Smooth muscle cell of bladder (primary cell): ENCODE data around the gene ZNF552. TPM values are rescaled to one million over a fixed set of nuclear protein-coding genes. Genes with fewer than 3 reads are reported as not detected.

ENCODE experiments used
- total RNA-seq: library from RNA; depleted of rRNA; stranded (reverse); fragments of >200 nt; gene quantifications from 2 replicates; pipeline ENCODE4 v1.2.3, GENCODE V29; 2014

Gene ZNF552
- total RNA-seq, result 4.7 and 6.0 TPM in 2 replicates

DNA sequence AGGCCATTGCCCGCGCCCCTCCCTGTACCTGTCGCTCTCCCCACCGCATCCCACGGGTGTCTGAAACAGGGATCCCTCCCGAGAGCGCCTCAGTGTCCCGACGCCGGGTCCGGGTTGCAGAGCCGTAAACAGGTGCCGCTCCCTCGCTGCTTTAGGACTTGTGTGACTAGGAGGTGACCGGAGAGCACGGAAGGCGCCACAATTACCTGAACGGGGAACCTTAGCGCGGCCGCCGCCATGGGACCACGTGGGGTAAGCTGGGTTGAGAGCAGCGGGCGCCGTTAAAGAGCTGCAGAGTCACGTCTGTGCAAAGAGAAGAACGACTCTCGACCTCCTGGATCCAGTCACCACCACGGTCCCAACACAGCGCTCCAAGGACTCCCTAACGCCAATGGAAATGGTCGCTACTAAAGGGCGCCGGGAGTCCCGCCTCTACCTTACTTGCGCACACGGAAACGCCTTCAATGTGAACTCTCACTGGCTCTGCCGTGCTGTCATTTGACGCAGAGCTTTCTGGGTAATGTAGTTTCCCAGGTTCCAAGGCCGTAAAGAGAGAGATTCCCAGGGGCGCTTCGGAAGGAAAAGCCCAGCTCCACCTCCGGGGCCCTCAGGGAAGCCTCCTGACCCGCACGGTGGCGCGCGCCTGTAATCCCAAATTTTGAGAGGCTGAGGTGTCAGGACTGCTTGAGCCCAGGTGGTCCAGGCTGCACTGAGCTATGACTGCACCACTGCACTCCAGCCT, at the start of gene ZNF552:
Gene ZNF552 (minus strand): TSS at position 409 of the 742 bp plus-strand sequence. CDS start 170 bp downstream, at position 239.

DNA sequence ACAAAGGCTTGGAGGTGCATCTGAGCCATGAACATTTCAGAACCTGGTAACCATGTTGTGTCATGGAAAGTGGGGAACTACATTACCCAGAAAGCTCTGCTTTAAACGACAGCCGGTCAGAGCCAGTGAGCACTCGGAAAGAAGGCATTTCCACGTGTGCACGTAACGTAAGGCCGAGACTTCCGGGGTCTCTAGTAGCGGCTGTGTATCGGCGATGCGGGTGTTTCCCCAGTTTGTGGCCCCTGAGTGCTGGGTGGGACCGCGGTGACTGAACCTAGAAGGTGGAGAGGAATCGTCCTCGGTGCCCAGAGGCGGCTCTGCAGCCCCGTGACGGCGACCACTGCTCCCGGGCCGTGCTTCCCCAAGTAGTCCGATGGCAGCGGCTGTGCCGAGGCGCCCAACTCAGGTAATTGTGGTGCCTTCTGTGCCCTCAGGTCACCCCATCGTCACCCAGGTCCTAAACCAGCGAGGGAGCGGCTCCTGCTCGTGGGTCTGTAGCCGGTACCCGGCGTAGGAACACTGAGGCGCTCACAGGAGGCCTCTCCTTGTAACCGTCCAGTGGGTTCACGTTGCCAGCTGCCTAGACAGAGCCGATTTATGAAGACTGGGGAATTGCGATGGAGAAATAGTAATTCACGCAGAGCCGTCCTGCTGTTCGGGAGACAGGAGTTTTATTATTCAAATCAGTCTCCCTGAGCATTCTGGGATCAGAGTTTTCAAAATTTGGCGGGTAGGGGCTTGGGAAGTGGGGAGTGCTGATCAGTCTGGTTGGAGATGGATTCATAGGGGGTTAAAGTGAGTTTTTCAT, 35.2 kb upstream of the ZNF552 start, which contains the start of gene ZNF587:
Gene ZNF587 (plus strand): TSS at position 194 of the 808 bp plus-strand sequence. CDS start 180 bp downstream, at position 374.

DNA sequence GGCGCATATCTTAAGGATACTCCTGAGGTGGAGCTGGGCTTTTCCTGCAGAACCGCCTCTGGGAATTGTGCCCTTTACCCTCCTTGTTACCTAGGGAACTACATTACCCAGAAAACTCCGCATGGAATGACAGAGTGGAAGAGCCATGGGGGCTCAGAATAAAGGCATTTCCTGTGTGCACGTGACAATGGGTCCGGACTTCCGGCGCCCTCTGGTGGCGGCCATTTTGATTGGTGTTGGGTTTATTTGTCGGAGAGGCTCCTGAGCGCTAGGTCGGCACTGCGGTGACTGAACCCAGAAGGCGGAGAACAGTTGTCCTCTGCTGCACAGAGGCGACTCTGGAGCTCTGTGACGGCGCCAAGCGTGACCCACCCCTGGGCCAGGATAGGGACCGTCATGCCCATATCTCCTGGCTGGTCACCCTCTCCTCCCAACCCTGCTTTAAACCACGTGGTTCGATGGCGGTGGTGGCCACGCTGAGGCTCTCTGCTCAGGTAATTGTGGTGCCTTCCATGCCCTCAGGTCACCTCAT, 15.4 kb upstream of the ZNF552 start, which contains the start of gene ZNF587B:
Gene ZNF587B (plus strand): TSS at position 229 of the 532 bp plus-strand sequence. CDS start 230 bp downstream, at position 459.

DNA sequence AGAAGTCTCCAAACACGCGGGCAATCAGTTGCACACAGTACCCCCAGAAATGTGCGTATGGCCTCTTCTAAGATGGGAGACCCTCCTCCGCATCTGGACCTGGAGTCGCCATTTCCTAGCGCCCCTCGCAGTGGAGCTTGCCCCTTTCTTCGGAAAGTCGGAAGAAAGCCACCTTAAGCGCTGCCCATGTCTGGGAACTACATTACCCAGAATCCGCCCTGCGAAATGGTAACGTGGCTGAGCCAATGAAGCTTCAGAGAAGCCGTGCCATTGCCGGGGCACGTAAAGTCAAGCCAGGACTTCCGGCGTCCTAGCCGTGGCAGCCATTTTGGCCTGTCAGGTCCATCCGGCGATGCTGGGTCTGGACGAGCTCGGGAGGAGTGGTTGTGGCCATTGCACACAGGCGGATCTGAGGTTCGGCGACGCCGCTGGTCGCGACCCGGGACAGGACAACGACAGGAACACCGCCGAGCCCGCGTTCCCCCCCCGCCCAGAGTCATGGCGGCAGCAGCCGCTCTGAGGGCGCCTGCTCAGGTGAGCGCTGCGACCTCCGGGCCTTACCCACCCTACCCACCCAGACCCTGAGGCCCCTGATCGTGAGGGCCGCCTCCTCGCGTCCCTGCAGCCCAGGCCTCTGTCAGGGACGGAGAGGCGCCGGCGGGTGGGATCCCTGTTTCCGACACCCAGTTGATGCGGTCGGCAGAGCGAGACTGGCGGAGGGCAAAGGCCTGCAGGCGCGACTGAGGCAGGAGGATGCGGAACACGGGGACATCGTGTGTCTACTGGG, 45.2 kb downstream of the ZNF552 start, which contains the start of gene ZNF586:
Gene ZNF586 (plus strand): TSS at position 332 of the 787 bp plus-strand sequence. CDS start 167 bp downstream, at position 499.

Other genes starting within 250 kb of the ZNF552 start
- gene ZNF416, start 236.0 kb downstream of the ZNF552 start, total RNA-seq, result 4.7 and 5.0 TPM in 2 replicates
- gene ZIK1, start 230.8 kb downstream of the ZNF552 start, total RNA-seq, result 5.4 and 5.5 TPM in 2 replicates
- 1.6 and 2.6 TPM in 2 replicates for gene ZNF530, start 215.0 kb downstream of the ZNF552 start, total RNA-seq
- gene ZNF134, start 200.7 kb downstream of the ZNF552 start, total RNA-seq, result 15.5 and 18.8 TPM in 2 replicates
- 8.0 and 10.2 TPM in 2 replicates for gene ZNF211, start 181.7 kb downstream of the ZNF552 start, total RNA-seq
- not detected in 2 replicates for gene ZSCAN4, start 146.0 kb downstream of the ZNF552 start, total RNA-seq
- gene ZNF551, start 132.9 kb downstream of the ZNF552 start, total RNA-seq, result 4.0 and 4.3 TPM in 2 replicates
- 2.8 and 3.6 TPM in 2 replicates for gene ZNF154, start 105.7 kb downstream of the ZNF552 start, total RNA-seq
- 8.9 and 9.2 TPM in 2 replicates for gene ZNF671, start 87.3 kb downstream of the ZNF552 start, total RNA-seq
- 11.2 and 14.1 TPM in 2 replicates for gene ZNF776, start 68.1 kb downstream of the ZNF552 start, total RNA-seq
- gene ZNF586, start 45.2 kb downstream of the ZNF552 start, total RNA-seq, result 12.6 and 12.7 TPM in 2 replicates
- 14.6 and 18.1 TPM in 2 replicates for gene ZNF587B, start 15.4 kb upstream of the ZNF552 start, total RNA-seq
- 18.5 and 20.2 TPM in 2 replicates for gene ZNF587, start 34.9 kb upstream of the ZNF552 start, total RNA-seq
- gene ZNF814, start 74.1 kb upstream of the ZNF552 start, total RNA-seq, result 3.4 and 3.7 TPM in 2 replicates
- gene ZNF417, start 101.7 kb upstream of the ZNF552 start, total RNA-seq, result 14.5 and 16.6 TPM in 2 replicates
- 5.0 and 6.3 TPM in 2 replicates for gene ZNF418, start 120.5 kb upstream of the ZNF552 start, total RNA-seq
- gene ZNF256, start 132.8 kb upstream of the ZNF552 start, total RNA-seq, result 3.6 and 3.8 TPM in 2 replicates
- gene C19orf18, start 159.6 kb upstream of the ZNF552 start, total RNA-seq, result 0.14 and 0.18 TPM in 2 replicates
- gene ZNF606, start 187.9 kb upstream of the ZNF552 start, total RNA-seq, result 10.8 and 14.7 TPM in 2 replicates
- not detected in 2 replicates for gene ZSCAN1, start 219.1 kb upstream of the ZNF552 start, total RNA-seq
- 4.2 and 5.0 TPM in 2 replicates for gene ZNF135, start 244.4 kb upstream of the ZNF552 start, total RNA-seq